ENCODE results near the gene PDGFD.

- TF ChIP-seq CTCF (conservative IDR thresholded peaks at IDR 0.05 in 1 of 2, IDR thresholded peaks at IDR 0.05 in 1 of 2; ENCODE audit: extremely low read depth in 1 of 2, insufficient read depth in 1 of 2, low read depth in 1 of 2, low read length in 2 of 2): no peak
- no peak for TF ChIP-seq EZH2 (IDR thresholded peaks at IDR 0.05; ENCODE audit: borderline replicate concordance, low read length)
These were observed 583 bp downstream of the PDGFD start for GRCh38 chr11:104163100-104164027.
